Activated CD8-positive, alpha-beta memory T cell treated with anti-CD3 and anti-CD28 coated beads for 48 hours (primary cell): ENCODE results near the gene VSTM2A.
"Not testable (repeated sequence)": the region's sequence is repeated elsewhere in the genome, so short reads cannot be mapped to it uniquely, and the experiment has no call there.

Experiments
- DNase-seq, 3 experiments: peaks; one replicate each; pipeline ENCODE4 v3.0.0-alpha.2; 2020; ENCODE audit warnings: low read depth in 2 of 3, low spot score in 2 of 3

Gene VSTM2A, protein sequence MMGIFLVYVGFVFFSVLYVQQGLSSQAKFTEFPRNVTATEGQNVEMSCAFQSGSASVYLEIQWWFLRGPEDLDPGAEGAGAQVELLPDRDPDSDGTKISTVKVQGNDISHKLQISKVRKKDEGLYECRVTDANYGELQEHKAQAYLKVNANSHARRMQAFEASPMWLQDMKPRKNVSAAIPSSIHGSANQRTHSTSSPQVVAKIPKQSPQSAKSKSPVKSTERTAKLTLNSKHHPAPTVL

GRCh38 chr7:54541669-54542625, at the start of gene VSTM2A:
Gene VSTM2A (plus strand): TSS chr7:54542375. CDS start chr7:54542731, 356 bp downstream.
- DNase-seq, result no peak

DNA sequence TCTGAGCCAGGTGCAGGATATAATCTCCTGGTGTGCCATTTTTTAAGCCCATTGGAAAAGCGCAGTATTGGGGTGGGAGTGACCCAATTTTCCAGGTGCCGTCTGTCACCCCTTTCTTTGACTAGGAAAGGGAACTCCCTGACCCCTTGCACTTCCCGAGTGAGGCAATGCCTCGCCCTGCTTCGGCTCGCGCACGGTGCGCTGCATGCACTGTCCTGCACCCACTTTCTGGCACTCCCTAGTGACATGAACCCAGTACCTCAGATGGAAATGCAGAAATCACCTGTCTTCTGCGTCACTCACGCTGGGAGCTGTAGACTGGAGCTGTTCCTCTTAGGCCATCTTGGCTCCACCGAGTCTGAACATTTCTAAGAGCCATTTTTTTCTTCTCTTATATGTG, 37.6 kb upstream of the VSTM2A start:
- not testable (repeated sequence) for DNase-seq

GRCh38 chr7:54529568-54529967, 12.6 kb upstream of the VSTM2A start:
- DNase-seq, result no peak

GRCh38 chr7:54538122-54538521, 4.1 kb upstream of the VSTM2A start:
- no peak for DNase-seq

DNA sequence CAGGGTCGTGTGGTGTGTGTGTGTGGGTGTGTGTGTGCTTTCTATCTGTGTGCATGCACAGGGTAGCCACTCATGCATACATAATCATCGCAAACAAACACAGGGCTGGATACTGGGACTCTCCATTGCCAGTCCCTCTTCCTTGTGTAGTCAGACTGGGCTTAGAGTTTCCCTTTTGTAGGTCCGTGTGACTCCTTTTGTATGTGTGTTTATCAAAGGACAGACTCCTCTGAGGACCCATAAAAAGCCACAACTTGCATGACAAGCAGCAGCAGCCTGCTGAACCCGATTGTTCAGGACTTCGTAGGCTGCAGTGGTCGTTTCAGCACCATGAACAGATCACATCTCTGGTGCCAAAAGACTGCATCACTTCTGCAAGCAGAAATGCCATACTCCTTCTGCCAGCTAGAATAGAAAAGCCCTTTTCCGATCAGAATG, 895 bp downstream of the VSTM2A start:
- DNase-seq, result no peak

- no peak for DNase-seq
Observed at GRCh38 chr7:54544149-54544526, 2.0 kb downstream of the VSTM2A start.

DNA sequence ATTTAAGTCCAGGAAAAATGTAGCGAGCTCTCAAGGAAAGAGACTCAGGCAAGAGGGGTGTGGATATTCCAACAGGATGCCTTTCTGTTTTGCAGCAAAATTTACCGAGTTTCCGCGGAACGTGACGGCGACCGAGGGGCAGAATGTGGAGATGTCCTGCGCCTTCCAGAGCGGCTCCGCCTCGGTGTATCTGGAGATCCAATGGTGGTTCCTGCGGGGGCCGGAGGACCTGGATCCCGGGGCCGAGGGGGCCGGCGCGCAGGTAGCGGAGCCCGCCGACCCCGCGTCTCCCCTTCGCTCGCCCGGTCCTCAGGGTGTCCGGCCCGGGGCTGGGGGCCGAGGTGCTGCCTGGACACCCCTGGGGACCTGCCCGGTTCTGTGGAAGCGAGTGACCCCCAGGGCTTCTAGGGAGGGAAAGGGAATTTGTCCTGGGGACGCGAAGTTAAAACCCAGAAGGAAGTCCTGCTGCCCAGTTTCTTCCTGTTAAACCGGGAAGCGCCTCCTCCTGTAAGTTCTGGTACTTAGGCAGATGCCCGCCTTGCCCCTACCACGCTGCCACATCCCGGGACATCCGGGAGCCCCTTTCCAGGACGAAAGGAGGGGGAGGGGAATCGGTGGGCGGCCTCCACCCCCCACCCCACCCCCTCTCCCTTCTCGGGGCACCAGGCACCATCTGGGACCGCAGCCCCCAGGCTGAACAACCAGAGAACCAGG, 2.5 kb downstream of the VSTM2A start:
- DNase-seq, result no peak

DNA sequence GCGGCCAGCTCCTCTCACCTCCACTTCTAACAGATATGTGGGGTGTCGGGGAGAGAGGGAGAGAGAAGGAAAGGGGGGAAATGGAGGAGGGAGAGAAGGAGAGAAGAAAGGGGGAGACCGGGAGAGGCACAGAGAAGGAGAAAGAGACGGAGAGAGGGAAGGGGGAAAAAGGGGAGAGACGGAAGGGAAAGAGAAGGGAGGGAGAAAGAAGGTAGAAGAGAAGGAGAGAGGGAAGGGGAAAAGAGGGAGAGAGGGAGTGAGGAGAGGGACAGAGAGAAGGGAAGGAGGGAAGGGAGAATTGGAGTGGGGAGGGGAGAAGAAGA, 3.0 kb downstream of the VSTM2A start:
- no peak for DNase-seq

- DNase-seq, result no peak
Observed at GRCh38 chr7:54546081-54546985, 4.2 kb downstream of the VSTM2A start.

GRCh38 chr7:54546986-54547314, 4.8 kb downstream of the VSTM2A start:
- no peak for DNase-seq

- no peak for DNase-seq
Observed at GRCh38 chr7:54550471-54550870, 8.3 kb downstream of the VSTM2A start.

GRCh38 chr7:54556121-54556520, 13.9 kb downstream of the VSTM2A start:
- no peak for DNase-seq

DNA sequence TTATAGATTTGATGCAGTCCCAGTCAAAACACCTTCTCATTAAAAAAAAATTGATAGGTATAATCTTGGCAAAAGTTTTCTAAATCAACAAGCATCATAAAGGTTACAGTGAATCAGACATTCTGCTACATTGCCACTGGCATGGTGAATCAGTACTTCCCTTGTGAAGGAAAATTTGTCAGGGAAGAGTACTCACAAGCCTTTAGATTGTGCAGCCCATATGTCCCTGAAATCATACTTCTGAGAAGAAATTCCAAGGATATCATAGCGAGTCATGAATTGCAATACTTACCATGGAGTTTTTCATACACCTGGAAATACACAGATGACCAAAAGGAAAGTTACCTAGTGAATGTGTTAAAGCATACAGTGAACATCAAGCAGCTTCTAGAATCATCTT, 17.2 kb downstream of the VSTM2A start:
- no peak for DNase-seq

- DNase-seq, result no peak
Observed at GRCh38 chr7:54560198-54560597, 18.0 kb downstream of the VSTM2A start.

DNA sequence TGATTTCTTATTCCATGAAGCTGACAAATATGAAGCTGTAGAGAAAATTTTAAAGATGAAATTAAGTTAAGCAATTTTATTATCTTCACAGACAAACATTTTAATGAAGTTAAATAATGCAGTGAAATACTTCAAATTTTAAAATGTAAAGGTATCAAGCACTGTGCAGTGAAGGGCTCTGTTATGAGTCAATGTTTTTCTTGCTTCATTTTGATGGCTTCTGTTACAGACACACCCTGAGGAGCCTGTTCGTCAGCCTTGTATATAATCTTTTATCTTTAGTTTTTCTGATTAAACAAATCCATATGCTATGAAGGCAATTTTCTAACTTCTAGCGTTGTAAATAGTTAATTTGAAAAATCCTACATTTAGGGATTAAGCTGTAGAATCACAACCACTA, 18.5 kb downstream of the VSTM2A start:
- DNase-seq, result no peak

- no peak for DNase-seq
Observed at GRCh38 chr7:54563329-54563916, 21.2 kb downstream of the VSTM2A start.

GRCh38 chr7:54565432-54565831, 23.3 kb downstream of the VSTM2A start:
- DNase-seq, result no peak

- no peak for DNase-seq
Observed at GRCh38 chr7:54581511-54581910, 39.3 kb downstream of the VSTM2A start.

DNA sequence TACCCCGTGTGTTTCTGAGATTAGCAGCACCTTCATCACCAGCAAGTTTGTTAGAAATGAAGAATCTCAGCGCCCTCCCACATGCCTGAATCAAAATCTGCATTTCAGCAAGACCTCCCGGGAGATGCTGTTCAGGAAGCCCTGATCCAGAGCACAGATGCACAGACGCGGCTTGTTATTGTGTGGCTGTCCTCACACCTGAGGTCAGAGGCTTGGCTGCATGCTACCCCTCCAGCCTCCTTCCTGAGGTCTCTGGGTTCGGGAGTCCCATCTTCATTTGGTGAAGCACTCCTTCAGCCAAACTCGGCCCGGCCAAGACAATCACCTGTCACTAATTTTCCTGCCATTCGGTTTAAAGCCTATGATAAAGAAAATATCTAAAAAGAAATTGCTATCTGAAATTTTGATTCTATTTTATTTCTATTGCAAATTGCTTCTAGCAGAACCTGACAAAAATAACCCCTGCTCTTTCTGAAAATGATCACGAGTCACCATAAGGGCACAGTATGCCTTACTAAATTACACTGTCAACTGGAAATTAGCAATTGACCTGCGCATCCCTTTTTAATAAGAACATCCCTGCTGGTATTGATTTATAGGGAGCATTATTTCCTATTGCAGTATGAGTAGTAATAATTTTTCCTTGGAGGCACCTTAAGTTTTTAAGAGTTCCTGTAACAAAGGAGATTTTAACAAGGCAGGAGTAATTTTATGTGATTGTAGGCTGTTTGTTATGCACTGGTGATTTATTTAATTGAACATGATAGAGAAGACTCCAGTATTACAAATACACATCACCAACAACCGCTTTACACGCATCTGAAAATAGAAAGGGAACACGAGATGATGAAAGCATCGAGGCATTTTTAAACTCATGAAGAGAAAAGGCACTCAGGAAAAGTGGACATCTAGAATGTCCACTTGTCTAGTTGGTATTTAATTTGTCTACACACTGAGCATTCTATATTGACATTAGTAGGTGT, 49.5 kb downstream of the VSTM2A start:
- no peak for DNase-seq
